Activated T-cell treated with anti-CD3 and anti-CD28 coated beads for 4 hours (primary cell): ENCODE results near the gene C9.
"Not testable (repeated sequence)": the region's sequence is repeated elsewhere in the genome, so short reads cannot be mapped to it uniquely, and the experiment has no call there.

ENCODE experiments used
- DNase-seq: peaks from one replicate; pipeline ENCODE4 v3.0.0-alpha.2; 2020

The C9 gene

DNA sequence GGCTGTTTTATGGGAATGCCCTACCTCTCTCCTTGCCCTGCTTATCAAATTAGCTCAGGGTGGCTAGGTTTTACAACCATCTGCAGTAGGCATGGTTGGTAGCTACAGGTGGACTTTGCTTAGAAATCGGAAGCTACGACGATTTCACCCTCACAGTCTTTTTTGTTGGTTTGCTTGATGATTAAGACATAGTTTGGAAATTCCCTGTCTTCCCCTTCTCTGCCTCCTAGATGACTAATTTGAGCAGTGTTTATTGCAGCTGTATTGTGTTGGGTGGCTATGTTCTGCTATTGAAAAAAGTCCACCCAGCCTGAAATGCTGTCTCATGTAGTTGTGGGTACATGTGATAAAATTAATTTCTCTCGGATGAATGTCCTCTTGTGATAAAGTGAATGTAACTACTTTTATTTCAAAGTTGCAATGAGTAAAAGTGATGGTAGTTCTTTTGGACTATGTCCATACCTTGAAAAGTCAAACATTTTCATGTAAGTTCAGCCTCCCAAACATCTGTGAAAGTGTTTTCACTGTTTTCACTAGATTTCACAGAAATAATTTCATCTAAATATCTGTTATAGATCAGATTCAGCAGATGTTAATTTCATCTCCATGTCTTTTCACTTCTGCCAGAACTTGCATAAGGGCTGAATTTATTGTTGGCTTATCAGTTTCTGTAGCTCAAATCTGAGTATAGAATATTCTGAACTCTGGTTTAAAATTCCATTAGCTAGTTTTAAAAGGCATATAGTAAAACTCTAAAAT is 107.6 kb downstream of the C9 start:
- DNase-seq = no peak

DNA sequence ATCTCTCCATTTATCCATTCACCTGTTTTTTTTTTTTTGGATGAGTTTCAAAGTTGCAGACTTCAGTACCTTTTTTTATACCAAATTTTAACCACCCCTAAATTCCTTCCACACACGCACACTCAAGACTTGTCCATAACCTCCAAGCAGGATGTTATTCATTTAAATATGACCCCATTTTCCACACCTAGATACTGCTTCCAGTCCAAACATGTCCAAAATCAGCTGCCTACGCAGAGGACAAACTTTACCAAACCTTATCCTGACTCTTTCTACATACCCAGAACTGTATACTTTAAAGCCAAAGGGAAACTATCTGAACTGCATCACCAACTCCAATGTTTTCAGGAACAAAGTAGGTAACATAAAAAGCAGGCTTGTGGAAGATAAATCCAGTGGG is 108.9 kb downstream of the C9 start:
- DNase-seq = no peak

DNA sequence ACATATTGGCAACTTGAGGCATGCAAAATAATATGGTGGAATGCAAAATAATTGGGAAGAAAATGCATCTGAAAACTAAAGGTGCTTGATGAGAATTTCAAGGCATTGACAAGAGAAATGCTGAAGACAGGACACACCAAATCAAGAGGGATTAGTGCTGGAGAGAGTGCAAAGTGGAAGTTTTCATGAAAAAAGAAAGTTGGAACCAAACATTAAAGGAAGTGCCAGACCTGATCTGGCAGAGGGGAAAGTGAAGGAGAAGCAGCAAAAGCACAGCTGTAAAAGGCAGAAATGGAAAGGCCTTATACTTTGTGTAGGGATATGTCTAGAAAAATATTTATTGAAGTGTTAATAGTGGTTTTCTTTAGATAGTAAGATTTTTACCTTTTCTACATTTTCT is 109.6 kb downstream of the C9 start:
- DNase-seq = no peak

DNA sequence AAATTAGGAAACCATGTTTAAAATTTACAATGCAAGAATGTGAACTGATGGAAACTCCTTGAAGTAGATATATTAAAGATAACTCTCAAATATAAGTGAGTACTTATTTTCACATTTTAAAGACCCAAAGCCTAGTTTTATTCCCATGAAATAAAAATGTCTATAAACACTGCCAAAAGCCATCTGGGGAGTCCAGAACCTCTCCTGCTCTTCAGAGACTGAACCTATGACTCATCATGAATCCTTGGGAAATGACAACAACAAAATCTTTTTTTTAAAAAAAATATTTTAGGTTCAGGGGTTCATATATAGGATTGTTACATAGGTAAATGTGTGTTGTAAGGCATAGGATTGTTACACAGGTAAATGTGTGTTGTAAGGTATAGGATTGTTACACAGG is 111.1 kb downstream of the C9 start:
- no peak for DNase-seq

DNA sequence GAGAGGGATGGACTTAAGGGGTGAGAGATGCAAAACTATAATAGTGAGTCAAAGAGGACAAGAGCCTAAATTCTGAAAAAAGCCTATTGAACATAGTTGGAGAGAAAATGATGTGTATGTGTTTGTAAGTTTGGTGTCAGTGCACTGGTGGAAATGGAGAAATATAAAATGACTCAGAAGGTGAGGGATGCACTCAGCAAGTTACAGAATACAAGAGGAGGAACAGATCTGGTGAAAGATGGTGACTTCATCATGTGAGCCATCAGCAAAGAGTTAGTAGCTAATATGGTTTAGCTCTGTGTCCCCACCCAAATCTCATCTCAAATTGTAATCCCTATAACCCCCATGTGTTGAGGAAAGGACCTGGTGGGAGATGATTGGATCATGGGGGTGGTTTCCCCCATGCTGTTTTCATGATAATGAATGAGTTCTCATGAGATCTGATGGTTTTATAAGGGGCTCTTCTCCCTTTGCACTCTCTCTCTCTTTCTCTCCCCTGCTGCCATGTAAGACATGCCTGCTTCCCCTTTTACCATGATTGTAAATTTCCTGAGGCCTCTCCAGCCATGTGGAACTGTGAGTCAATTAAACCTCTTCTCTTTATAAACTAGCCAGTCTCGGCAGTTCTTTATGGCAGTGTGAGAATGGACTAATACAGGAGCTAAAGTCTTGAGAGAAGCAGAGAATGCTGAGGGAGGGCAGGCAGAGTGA is 114.6 kb downstream of the C9 start:
- DNase-seq = no peak

DNA sequence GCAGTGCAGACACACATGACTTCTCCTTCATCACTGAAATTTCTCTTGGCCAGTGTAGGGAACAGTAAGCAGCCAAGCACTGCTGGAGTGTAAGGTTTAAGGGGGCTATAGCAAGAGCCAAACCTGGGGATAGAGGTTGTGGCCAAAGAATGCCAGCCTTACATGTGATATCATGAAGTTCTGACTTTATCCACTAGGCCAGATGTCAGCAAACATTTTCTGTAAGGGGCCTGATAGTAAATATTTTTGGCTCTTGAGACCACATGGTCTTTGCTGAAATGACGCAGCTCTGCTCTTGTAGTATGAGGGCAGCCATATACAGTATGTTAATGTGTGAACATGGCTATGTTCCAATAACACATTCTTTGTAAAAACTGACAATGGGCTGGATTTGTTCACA is 115.2 kb downstream of the C9 start:
- DNase-seq = no peak

DNA sequence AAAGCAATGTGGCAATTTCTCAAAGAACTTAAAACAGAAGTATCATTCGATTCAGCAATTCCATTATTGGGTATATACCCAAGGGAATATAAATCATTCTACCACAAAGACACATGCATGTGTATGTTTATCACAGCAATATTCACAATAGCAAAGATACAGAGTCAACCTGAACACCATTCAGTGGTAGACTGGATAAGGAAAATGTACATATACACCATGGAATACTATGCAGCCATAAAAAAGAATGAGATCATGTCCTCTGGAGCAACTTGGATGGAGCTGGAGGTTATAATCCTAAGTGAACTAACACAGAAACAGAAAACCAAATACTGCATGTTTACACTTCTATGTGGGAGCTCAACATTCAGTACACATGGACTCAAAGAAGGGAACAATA is 123.5 kb downstream of the C9 start:
- DNase-seq = no peak

DNA sequence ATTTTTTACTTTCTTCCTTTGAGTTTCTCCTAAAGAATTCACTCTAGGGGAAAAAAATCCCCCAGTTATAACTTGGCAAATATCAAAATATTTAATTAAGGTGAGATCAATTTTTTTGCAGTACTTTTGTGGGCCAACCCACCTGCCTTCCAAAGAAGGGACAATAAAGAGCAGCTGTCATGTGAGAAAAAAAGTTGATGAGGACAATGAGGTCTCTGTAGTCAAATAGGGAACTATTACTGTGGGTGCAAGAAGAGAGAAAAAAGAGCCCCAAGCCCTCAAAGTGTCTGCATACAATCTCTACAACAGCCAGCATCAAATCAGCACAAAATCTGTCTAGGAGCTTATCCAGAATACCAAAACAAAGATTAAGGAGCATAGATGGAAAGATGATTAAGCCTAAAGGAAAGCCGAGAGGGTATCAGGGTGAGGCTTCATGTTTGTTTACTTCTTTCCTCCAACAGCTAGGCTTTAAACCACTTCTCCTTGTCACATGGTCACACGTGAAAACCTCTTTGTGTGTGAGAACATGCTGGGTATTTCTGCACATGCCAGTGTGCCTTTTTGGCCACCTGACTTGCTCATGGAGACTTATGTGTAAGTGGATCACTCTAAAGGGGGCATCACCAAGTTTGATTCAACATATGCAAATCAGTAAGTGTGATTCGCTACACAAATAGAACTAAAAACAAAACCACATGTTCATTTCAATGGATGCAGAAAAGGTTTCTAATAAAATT is 125.8 kb downstream of the C9 start:
- no peak for DNase-seq

DNA sequence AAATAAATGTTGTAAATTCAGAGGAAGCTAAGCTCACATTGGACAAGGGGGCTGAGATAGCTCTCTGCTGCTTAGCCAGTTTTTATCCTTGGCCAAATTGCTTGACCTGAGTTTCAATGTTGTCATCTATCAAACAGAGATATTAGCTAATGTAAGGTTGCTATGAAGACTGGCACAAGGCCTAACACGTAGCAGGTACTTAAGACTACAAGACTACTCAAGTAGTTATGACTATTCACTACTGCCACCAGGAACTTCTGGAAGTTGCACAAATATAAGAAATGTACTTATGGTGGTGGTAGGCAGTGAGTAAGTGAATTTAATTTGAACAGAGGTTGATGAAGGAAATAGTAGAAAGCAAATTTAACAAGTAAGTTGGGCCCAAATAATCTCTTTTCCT is 127.6 kb downstream of the C9 start:
- no peak for DNase-seq

DNA sequence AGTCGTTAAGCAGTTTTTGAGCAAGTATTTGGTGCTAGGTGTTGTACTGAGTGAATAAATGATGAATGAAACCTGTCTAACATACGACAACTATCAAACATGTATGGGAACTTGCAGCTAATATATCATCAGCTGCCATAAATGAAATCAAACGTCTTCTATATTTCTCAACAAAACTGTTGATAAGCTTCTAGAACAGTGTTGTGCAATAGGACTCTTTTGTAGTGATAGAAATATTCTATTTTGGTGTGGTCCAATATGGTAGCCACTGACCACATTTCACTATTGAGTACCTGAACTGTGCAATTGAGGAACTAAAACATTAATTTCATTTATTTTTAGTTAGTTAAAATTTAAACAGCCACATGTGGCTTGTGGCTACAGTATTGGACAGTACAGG is 128.6 kb downstream of the C9 start:
- DNase-seq = no peak

DNA sequence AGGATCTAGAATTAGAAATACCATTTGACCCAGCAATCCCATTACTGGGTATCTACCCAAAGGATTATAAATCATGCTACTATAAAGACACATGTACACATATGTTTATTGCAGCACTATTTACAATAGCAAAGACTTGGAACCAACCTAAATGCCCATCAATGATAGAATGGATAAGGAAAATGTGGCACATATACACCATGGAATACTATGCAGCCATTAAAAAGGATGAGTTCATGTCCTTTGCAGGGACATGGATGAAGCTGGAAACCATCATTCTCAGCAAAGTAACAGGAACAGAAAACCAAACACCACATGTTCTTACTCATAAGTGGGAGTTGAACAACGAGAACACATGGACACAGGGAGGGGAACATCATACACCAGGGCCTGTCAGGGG is 129.8 kb downstream of the C9 start:
- DNase-seq = not testable (repeated sequence)
